Muscle of arm (tissue), 12 donors: ENCODE results near the gene DRD2. TPM values are rescaled to one million over a fixed set of nuclear protein-coding genes. Genes with fewer than 3 reads are reported as not detected.
A peak's percentile ranks its signal among the peaks of the same experiment; 100 is the strongest.

Source experiments
- DNase-seq: peaks from one replicate; pipeline ENCODE4 v3.0.0-alpha.2; 2013
- polyA plus RNA-seq, 12 donors: library from polyadenylated mRNA; unstranded; fragments of 120-200 nt; gene quantifications; one replicate each; pipeline ENCODE4 v1.2.1, GENCODE V29; 2013; ENCODE audit not compliant: insufficient read length in 12 of 12

DRD2 gene
- polyA plus RNA-seq, 12 donors: 0.08 to 1.7 (median 0.25) TPM; not detected in 4

GRCh38 chr11:113487622-113488021 is 12.4 kb upstream of the DRD2 start:
- no peak for DNase-seq

GRCh38 chr11:113484223-113484622 is 9.0 kb upstream of the DRD2 start:
- no peak for DNase-seq

DNA sequence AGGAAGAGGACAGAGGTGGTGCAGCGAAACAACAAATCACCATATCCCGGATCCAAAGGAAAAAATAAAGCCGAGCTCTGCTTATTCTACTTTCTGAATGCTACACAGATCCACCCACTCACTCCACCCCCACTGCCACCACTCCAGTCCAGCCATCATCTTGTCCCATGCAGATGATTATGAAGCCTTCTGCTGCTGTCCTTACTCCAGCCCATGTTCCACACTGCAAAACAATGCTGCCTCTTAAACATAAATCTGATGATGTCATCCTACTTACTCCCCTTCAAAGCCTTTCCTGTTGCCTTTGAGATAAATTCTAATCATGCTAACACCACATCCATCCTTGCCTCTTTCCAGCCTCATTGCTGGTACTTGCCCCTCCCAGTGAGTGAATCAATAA is 6.5 kb upstream of the DRD2 start:
- DNase-seq: no peak

DNA sequence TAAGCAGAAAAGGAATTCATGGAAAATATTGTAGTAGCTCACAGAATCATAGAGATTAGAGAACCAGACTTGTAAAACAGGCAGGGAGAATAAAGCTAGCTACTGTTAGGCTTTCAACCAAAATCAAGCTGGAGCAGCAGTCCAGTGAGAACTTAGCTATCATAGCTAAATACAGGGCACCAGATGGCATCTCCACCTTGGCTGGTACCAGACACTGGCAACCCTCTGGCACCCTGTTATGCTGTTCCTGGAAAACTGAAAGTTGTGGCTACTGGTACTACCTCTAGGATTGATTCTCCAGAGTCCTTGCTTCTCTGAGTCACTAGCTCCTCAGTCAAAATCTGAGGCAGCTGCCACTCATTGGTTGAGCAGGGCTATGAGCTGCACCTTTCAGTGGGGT is 6.0 kb upstream of the DRD2 start:
- no peak for DNase-seq

DNA sequence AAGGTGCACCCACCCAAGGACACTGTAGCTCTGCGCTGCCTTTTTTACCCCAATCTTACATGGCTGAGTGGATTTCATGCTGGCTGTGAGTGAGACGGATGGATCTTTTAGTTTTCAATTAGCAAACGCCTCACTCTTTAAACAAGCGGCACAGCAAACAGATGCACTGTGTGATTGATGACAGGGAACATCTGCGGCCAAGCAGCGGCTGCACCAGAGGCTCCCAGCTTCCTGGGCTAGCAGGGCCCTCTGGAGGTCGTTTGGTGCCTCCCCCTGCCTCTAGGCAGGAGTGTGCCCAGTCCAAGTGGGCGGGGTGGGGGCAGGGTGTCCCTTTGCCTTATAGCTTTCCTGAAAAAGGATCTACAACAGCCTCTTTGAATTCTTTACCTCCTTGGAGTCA is 2.1 kb upstream of the DRD2 start:
- no peak for DNase-seq

DNA sequence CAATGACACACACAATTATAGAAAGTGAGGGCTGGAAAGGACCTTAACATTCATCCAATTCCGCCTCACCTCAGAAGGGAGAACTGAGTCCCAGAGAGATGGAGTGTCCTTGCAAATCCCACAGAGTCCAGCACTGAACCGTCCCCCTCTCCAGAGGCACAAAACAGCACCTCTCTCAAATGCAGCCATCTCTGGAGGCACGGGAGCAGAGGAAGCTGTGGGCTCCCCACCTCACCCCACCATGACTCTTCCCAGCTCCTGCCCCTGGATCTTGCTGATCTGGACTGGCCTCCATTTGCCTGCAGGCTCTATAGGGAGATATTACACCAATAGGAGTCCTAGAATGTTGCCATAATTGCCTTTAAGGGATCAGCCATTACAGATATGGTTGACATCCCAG is 1.4 kb upstream of the DRD2 start:
- DNase-seq: no peak

GRCh38 chr11:113474362-113475159 is 637 bp downstream of the DRD2 start:
- DNase-seq: peak; percentile 92

DNA sequence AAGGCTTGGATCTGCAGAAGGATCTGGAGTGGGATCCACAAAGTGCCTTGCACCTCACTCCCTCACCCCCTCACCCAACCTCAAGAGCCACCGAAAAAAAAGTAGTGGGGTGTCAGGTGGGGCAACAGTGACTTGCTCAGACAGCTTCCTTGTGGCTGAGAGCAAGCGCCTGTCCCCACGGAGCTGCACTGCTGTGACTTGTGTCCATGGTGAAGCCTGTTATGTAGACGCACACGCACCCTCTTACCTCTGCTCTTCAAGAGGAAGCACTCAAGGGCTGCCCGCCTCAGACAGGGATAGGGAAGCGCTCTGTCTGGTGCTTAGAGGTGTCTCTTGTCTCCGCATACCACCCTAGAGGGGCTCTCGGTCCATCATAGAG is 1.2 kb downstream of the DRD2 start:
- no peak for DNase-seq

DNA sequence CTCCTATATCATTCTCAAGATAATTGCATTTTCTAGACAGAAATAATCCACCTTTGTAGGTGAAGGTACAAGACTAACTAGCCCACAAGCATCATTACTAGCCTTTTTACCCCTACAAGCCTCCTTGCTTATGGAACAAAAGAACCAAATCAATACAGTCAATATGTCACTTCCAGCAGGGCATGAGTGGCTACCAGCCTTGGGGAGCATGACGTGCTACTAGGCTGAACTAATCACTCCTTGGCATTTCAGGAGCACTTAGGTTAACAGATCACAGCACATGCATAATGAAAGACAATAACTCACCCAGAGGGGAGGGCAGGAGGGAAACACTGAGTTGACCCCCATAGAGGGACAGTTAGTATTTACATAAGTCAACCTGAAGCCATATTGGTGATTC is 2.7 kb downstream of the DRD2 start:
- DNase-seq: no peak

DNA sequence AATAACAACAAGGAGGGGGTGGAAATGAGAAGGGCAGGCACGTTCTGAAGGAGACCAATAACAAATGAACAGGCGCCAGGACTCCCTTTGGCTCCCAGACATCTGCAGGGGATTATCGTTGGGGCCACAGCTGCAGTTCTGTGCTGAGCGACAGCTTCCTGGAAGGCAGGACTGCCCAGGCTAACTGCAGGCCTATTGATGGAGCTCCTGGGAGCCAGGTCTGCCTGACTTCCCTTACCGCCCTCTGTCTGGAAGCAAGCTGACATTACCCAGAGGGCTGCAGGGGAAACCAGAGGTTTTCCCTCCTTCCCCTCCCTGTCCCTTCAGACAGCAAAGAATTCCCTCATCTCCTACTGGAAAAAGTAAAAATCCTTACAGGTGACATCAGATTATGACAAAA is 5.0 kb downstream of the DRD2 start:
- no peak for DNase-seq

GRCh38 chr11:113468726-113469345 is 6.4 kb downstream of the DRD2 start:
- DNase-seq: no peak

DNA sequence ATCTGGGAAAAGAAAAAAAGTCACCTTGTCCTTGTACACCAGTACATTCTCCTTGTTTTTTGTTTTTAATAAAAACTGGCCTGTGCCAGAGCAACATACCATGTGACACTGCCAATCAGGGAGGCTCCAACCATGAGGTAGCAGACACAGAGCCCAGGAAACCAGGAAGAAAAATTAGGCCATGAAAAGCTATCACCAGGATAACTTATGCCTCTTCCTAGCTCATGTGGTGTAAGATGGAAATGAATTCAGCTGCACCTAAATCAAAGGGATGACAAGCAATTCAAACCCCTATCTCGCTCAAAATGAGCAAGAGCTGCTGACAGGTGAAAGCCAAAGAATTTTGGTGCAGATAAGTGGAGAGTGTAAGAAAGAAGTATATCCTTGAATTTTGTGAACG is 7.7 kb downstream of the DRD2 start:
- no peak for DNase-seq

GRCh38 chr11:113465786-113466185 is 9.4 kb downstream of the DRD2 start:
- DNase-seq: no peak

DNA sequence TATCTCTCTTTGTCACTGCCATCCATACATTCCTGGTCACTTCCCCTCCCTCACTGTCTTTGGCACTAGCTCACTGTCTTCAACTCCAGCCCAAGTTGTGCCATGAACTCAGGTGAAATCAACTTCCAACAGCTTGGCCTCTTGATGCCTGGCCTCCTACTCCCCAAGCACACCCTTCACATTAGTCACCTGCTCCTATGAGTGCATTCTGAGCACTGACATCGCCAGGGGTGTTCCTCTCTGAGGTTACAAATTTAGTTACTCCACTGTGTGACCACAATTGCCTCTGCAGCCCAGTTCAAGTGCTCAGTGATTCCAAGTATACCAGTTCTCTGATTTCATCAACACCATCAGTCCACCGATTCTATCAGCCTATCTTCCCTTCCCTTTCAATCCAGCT is 10.8 kb downstream of the DRD2 start:
- no peak for DNase-seq

- DNase-seq: no peak
These were observed 12.4 kb downstream of the DRD2 start for GRCh38 chr11:113462830-113463229.

DNA sequence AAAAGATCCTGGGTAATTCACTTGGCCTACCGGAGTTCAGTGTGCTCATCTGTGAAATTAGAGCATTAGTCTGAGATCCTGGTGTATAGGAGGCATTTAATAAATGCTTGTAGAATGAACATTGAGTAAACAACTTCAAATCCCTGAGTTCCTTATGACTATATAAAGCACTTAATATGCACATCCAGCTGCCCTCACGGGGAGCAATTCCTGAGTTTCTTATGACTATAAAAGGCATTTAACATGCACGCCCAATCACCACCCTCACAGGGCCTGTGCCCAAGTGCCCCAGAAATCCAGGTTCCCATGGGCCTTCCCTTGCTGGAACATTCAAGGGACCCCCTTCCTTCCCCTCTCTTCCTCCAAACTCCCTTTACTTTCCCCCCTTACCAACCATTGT is 13.6 kb downstream of the DRD2 start:
- DNase-seq: no peak

DNA sequence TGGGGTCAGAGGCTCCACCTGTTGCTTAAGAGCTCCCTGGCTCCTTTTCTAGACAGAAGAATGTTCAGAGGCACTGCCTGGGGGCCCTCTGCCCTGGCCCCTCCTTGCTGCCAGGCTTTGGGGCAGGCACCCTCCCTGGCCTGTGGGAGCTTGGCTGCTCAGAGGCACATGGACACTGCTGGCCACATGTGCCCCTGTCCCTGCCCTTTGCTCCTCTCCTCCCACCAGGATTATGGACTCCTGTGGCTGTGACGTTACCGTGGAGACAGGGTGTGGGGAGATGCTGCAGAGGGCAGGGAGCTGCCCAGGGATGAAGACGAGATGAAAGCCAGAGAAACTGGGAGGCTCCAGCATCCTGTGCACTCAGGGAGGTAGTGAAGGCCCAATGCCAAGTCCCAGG is 14.7 kb downstream of the DRD2 start:
- no peak for DNase-seq

DNA sequence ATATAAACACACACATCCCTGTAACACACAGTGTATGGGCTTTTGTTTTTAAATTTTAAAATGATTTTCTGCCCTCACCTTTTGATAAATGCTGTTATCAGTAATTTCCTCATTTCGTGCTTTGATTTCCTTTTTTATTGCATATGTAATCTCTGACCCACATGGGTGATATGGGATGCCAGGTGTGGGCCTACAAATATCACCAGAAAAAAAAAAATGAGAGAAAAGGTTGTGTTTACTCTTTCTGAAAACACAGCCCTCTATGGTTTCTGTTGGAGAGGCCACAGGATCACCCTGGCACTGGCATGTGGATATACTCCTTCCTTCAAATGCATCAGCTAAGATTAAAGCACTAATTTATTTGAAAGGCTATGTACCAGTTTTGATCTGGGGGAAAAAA is 17.0 kb downstream of the DRD2 start:
- DNase-seq: no peak

DNA sequence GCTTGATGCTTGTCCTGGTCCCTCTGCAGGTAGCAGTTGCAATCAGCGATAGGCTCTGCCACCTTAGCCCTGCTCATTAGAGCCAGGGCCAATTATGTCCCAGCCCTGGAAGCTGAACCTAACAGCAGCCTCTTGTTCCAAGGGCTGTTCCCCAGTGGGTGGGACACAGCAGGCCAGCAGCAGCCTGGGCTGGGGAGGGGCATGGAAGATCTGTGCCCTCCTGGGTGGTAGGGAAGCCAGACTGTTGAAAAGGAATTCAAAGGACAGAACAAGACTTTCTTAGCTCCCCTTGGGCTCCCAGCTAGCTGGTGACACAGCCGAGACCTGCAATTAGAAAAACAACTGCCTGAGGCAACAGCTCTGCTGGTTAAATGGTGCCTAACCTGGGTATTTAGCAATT is 17.4 kb downstream of the DRD2 start:
- no peak for DNase-seq

GRCh38 chr11:113454455-113454854 is 20.7 kb downstream of the DRD2 start:
- DNase-seq: no peak

DNA sequence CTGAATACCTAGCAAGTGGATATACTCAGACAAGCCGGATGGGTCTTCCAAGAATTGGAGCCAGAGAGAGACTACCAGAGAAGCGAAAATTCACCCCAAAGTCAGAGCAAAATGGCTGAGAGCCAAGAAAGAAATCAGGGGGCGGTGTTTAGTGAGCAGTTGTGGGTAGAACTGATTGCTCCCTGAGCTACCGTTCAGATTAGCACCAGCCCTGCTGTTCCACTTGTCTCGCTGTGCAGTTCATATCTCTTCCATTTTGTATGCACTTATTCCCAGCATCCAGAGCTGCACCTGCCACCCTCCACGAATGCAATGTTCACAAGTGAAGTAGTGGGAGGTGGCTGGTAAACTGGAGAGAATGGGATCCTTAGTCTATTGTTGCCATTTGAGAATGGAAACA is 25.5 kb downstream of the DRD2 start:
- DNase-seq: no peak

- DNase-seq: no peak
These were observed 26.9 kb downstream of the DRD2 start for GRCh38 chr11:113448316-113448677.

DNA sequence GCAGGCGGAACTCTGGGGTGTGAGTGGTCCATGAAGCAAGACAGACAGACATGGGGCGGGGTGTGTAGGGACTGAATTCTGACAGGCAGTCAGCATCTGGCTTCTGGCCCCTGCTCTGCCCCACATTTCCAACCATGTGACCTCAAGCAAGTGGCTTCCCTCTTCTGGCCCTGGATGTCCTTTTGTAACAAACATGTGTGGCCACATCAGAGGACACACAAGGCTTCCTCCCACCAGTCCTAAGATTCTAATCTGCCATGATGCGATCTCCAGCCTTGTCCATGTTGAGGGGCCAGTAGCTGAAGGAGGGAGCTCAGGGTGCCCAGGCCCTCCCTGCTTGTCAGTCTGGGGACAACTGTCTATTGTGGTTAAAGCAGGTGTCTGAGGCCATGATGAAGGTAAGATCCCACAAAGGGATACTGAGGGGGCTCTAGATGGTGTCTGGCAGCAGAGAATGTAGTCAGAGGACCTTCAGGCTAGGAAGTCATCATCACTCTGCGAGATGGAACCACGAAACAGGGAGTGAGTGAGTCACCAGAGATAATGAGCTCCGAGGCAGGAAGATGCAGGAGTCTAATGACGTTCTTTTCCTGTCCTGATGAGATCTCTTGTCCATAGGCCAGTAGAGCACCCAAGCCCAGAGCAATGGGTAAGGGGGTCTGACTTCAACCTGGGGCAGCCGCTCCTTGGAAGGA is 27.4 kb downstream of the DRD2 start:
- no peak for DNase-seq
